GM12801 (cell line): Measurements from ENCODE around the gene C5orf22.

Experiments
- TF ChIP-seq, protein P1 (sequence below): IDR thresholded peaks from one replicate; pipeline ENCODE4 v1.5.1; 2011; ENCODE audit warnings: control low read depth; ENCODE audit not compliant: insufficient read length; ENCODE audit errors: extremely low read depth

C5orf22 gene

DNA sequence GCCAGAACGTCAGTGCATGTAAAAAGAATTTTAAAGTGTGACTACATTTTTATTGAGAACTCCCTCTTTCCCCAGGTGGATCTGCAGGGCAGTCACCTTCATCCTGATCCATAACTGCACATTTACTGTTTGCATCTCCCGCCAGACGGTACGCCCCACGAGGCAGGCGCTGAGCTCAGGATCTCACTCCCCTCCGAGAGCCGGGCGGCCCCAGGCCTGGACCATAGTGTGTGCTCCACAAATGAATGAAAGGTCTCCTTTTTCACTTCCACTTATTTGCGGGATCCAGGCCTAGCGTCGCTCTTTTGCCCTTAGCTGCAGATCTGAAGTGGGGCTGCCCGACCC is 586 bp upstream of the C5orf22 start:
- TF ChIP-seq, protein P1, sequence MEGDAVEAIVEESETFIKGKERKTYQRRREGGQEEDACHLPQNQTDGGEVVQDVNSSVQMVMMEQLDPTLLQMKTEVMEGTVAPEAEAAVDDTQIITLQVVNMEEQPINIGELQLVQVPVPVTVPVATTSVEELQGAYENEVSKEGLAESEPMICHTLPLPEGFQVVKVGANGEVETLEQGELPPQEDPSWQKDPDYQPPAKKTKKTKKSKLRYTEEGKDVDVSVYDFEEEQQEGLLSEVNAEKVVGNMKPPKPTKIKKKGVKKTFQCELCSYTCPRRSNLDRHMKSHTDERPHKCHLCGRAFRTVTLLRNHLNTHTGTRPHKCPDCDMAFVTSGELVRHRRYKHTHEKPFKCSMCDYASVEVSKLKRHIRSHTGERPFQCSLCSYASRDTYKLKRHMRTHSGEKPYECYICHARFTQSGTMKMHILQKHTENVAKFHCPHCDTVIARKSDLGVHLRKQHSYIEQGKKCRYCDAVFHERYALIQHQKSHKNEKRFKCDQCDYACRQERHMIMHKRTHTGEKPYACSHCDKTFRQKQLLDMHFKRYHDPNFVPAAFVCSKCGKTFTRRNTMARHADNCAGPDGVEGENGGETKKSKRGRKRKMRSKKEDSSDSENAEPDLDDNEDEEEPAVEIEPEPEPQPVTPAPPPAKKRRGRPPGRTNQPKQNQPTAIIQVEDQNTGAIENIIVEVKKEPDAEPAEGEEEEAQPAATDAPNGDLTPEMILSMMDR, result no peak

DNA sequence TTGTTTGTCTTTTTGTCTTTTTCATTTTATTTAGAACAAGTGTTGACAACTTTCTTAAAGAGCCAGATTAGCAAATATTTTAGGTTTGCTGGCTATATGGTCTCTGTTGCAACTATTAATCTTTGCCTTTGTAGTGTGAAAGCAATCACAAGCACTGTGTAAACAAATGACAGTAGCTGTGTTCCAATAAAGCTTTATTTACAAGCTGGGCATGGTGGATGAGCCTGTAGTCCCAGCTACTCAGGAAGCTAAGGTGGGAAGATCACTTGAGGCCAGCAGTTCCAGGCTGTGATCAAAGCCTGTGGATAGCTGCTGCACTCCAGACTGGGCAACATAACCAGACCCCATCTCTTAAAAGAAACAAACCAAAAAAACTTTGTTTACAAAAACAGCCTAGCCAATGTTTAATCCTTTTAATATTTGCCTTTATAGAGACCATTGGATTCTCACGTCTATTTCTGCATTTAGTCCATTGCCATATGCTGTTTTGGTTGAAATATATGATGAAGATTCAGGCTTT is 2.5 kb downstream of the C5orf22 start:
- TF ChIP-seq, protein P1, result no peak

DNA sequence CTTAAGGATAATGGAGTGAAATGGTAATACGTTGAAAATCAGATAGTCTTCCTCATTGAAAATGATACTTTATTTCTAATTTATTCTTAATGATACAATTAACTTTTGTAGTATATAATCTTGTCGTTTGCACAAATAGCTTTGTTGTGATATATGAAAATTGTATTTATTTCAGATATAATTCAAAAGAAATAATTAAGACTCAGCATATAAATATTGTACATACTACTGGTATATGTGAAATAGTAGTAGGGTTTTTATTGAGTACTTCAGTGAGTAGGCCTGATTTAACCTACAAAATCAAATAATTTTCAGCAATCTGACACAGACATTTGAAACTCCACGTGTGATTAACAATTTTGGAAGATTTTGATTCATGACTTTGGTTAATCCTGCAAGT is 4.8 kb downstream of the C5orf22 start:
- TF ChIP-seq, protein P1, result no peak

DNA sequence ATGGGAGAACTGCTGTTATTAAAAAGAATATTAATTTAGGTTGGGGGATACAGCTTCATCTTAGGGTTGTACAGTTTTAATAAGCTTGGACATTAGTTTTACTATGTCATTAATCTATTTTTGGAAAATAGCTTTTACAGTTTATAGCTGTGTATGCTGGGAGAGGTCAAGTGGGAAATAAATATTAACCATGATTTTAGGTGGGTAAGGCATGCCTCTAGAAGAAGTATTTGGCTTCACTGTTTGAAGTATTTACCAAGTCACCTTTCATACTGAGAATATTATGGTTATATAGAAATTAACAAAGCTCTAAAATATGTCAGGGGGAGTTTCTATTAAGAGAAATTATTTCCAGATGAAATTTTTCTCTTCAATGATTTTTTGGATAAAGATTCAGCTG is 5.2 kb downstream of the C5orf22 start:
- TF ChIP-seq, protein P1, result no peak

DNA sequence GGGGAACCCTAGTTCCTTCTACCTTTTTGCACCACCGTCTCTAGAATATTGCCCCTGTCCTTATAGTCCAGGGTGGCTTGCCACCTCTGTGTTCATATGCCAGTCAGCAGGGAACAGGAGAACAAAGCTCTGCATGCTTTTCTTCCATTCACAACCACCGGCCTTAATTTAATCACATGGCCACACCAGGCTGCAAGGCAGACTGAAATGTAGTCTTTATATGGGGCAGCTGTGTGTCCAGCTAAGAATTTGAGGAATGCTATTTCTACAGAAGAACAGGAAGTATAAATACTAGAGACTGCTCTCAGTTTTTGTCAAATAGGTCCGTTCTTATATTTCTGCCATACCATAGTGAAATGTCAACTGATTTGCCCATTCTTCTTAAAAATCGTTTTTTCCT is 5.8 kb downstream of the C5orf22 start:
- TF ChIP-seq, protein P1, result no peak

DNA sequence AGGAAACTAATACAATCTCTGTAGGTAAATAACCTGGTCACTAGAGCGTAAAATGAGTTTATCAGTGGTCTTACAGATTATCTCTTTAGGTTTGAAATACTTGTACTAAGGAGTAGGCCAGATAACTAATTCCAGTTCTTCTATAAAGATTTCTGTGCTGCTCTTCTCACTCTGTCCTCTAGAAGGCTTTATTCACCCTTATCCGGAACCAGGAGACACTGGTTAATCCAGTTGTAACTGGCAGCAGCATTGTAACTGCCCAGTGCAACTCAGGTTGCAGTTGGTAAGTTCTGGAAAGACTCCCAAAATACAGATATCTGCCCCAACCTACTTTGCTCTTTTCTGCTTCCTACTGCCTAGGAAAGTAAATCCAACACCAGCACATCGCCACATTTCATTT is 19.8 kb downstream of the C5orf22 start:
- TF ChIP-seq, protein P1, result no peak

DNA sequence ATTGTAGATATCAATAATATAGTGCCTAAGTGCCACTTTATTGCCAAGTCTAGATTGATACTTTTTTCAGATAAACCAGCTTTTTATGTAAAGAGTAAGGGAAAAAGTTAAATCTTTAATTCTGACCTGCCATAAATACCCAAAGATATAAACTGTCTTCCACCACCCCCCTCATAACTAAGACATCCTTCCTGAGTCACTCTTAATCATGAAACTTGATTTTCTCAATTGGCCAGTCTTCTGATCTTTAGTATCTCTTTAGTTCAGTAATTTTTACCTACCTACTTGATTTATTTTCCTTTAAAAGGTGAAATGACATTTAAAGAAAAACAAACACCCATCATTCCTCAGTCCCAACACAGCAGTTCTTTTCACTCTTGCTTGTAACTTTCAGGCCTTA is 21.8 kb downstream of the C5orf22 start:
- TF ChIP-seq, protein P1, result no peak

DNA sequence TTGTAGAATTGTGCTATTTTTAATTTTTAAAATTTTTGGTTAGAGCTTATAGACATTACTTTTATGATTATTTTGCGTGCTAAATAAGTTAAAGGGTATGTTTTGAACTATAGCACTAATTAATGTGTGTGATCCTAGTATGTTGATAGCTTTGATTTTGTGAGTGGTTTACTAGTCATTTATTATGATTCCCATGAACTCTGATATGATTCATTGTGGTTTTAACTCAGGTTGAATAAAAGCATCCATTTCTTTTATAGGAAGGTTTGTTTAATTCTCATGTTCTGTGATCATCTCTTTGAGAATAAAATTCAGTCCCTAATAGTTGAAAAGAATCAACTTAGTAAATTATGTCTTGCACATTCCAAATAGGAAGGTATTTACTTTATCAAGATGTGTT is 22.5 kb downstream of the C5orf22 start:
- TF ChIP-seq, protein P1, result no peak
